Prostate gland (tissue), 2 donors: ENCODE results near the gene PTCD1.

ENCODE experiments used
- POLR2A ChIP-seq: fragments of 450-650 bp; IDR thresholded peaks from one replicate; pipeline ENCODE4 v1.6.1; 2016; ENCODE audit warnings: antibody characterized with exemption, mild to moderate bottlenecking
- POLR2AphosphoS5 ChIP-seq: sonication (generic); formaldehyde crosslinking; IDR thresholded peaks from one replicate; pipeline ENCODE4 v1.6.1; 2017; ENCODE audit warnings: antibody characterized with exemption
- TF ChIP-seq, protein P1 (sequence below), 4 experiments: fragments of 200-600 bp in 2 of 4; fragments of 450-650 bp in 2 of 4; sonication (generic) in 2 of 4; IDR thresholded peaks; 1 replicate in 3 of 4; 2 replicates in 1 of 4; pipeline ENCODE4 v1.5.1; 2016 to 2019; ENCODE audit warnings: antibody characterized with exemption in 4 of 4, mild to moderate bottlenecking in 2 of 4, moderate library complexity in 2 of 4

DNA sequence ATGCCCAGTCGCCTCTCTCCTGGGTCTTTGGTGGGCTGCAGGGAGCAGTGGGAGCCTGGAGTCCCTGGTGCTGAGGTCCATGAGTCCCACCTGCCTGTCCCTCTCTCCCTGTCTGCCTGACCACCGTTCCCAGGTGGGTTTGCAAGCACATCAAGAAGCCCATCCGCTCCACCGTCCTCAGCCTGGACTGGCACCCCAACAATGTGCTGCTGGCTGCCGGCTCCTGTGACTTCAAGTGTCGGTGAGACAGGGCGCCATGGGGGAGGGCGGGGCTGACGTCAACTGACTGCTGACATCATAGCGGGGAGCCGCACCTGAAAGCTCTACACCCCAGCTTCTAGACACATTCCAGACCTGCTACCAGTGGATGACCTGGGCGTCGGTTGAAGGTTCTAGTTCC, 48.8 kb downstream of the PTCD1 start:
- TF ChIP-seq, protein P1, sequence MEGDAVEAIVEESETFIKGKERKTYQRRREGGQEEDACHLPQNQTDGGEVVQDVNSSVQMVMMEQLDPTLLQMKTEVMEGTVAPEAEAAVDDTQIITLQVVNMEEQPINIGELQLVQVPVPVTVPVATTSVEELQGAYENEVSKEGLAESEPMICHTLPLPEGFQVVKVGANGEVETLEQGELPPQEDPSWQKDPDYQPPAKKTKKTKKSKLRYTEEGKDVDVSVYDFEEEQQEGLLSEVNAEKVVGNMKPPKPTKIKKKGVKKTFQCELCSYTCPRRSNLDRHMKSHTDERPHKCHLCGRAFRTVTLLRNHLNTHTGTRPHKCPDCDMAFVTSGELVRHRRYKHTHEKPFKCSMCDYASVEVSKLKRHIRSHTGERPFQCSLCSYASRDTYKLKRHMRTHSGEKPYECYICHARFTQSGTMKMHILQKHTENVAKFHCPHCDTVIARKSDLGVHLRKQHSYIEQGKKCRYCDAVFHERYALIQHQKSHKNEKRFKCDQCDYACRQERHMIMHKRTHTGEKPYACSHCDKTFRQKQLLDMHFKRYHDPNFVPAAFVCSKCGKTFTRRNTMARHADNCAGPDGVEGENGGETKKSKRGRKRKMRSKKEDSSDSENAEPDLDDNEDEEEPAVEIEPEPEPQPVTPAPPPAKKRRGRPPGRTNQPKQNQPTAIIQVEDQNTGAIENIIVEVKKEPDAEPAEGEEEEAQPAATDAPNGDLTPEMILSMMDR (IDR thresholded peaks at IDR 0.05): no peak
- TF ChIP-seq POLR2A (no peak), POLR2AphosphoS5 (no peak)
